ENCODE measurements around the gene CCDC9B.

GRCh38 chr15:40295297-40295696, 45.4 kb downstream of the CCDC9B start:
- TF ChIP-seq CTCF (IDR thresholded peaks at IDR 0.05), result no peak
- no peak for TF ChIP-seq POLR2AphosphoS5 (IDR thresholded peaks at IDR 0.05)
- TF ChIP-seq POLR2A (IDR thresholded peaks at IDR 0.05), result no peak

All from prostate gland (tissue), 2 donors.